Jurkat, Clone E6-1 (cell line): ENCODE data around the gene SLC11A1.

Source experiments
- DNase-seq: peaks from one replicate; pipeline ENCODE4 v3.0.0-alpha.2; 2011; ENCODE audit warnings: low read depth, low spot score
- H3K4me3 ChIP-seq: 2 replicates; pipeline ENCODE4 v1.5.1; 2011; ENCODE audit warnings: mild to moderate bottlenecking, low read length, control low read depth, moderate library complexity

SLC11A1 gene

DNA sequence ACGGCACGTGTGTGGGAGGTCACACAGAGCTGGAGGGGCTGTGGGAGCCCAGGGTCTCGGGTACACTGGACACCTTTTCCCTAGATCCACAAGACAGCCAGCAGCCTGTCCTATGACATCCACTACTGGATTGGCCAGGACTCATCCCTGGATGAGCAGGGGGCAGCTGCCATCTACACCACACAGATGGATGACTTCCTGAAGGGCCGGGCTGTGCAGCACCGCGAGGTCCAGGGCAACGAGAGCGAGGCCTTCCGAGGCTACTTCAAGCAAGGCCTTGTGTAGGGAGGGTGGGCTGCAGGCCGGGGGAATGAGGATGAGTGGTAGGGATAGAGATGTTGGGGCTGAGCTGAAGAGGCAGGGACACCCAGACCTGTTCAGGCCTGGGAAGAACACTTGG is 43.5 kb downstream of the SLC11A1 start:
- DNase-seq = no peak
- no peak overlapping the region for H3K4me3 ChIP-seq

DNA sequence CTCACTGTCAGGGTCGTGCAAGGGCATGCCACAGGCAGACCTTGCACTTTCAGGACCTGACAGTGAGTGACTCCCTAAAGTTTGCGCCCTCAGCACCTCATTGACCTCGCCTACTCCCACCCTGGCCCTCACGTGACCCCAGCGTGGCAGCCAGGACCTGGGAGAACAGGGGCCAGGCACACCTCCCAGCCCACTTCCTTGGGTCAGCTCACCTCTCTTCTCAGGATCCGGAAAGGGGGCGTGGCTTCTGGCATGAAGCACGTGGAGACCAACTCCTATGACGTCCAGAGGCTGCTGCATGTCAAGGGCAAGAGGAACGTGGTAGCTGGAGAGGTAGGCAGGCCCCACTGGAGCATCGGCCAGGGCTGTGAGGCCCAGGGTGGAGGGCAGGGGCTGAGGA is 45.7 kb downstream of the SLC11A1 start:
- no peak overlapping the region for H3K4me3 ChIP-seq
- DNase-seq = no peak

DNA sequence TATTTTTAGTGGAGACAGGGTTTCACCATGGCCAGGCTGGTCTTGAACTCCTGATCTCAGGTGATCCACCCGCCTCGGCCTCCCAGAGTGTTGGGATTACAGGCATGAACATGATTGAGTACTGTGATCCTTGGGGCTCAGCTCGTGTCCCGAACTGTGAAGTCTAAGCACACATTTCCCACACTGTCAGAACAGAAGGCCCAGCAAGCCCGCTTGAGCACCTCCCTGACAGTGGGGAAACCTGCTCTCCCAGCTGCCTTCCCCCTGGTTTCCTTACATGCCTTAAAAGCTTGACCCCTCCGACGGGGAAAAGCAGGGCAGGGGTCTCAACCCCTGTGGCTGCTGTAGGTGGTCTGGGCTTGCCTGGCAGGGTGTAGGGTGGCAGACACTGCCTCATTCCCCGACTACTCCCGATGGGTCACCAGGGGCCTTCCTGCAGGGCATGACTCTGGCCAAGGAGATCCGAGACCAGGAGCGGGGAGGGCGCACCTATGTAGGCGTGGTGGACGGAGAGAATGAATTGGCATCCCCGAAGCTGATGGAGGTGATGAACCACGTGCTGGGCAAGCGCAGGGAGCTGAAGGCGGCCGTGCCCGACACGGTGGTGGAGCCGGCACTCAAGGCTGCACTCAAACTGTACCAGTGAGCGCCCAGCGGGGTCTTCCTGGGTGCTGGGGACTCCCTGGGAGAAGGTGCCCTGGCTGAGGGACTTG is 46.9 kb downstream of the SLC11A1 start:
- H3K4me3 ChIP-seq = no peak overlapping the region
- DNase-seq = no peak

DNA sequence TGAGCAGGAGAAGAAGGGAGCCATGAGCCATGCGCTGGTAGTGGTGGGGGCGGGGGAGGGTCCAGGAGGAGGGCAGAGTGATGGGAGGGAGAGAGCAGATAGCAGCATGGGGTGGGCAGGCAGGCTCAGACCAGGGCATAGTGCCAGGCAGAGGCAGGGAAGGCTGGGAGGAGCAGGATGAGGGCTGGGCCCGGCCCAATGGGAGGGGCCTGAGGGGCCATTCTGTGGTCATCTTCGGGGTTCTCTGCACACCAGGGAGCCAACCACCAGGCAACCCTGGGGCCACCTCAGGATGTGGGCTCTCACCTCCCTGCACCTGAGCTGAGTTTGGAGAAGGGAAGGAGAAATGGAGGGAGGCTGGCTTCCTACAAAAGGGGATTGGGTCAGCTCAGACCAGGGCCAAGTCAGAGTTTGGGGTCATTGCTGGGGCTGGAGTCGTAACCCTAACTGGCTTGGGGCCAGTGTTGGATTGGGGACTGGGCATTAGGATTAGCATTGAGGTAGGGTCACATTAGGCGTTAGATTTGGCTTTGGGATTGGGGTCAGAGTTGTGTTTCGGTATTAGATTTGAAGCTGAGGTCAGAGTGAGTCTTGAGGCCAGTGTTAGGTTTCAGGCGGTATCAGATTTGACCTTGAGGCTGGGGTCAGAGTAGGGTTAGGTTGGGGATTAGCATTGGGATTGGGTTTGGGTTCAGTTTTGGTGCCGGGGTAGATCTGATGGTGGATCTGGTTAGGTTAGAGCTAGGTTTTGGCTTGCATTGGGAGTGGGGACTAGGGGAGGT is 48.0 kb downstream of the SLC11A1 start:
- no peak for DNase-seq
- no peak overlapping the region for H3K4me3 ChIP-seq

DNA sequence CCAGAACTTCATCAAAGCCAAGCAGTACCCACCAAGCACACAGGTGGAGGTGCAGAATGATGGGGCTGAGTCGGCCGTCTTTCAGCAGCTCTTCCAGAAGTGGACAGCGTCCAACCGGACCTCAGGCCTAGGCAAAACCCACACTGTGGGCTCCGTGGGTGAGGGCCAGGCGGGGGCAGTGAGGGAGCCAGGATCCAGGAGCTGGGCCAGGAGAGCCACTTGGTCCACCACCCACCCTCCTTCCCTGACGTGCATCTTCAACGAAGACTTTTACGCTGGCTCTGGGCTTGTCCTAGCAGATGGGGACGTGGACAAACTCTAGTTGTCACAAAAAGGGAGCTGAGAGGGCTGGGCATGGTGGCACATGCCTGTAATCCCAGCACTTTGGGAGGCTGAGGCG is 48.6 kb downstream of the SLC11A1 start:
- DNase-seq = no peak
- no peak overlapping the region for H3K4me3 ChIP-seq

DNA sequence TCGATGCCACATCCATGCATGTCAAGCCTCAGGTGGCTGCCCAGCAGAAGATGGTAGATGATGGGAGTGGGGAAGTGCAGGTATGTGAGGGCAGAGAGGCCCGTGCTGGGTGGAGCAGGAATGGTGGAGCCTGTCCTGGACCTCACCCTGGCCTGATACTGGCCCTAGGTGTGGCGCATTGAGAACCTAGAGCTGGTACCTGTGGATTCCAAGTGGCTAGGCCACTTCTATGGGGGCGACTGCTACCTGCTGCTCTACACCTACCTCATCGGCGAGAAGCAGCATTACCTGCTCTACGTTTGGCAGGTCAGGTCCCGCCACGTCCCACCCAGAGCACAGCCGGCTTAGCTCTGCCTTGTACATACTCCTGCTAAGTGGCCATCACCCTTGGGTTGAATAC is 49.8 kb downstream of the SLC11A1 start:
- no peak for DNase-seq
- H3K4me3 ChIP-seq = no peak overlapping the region

DNA sequence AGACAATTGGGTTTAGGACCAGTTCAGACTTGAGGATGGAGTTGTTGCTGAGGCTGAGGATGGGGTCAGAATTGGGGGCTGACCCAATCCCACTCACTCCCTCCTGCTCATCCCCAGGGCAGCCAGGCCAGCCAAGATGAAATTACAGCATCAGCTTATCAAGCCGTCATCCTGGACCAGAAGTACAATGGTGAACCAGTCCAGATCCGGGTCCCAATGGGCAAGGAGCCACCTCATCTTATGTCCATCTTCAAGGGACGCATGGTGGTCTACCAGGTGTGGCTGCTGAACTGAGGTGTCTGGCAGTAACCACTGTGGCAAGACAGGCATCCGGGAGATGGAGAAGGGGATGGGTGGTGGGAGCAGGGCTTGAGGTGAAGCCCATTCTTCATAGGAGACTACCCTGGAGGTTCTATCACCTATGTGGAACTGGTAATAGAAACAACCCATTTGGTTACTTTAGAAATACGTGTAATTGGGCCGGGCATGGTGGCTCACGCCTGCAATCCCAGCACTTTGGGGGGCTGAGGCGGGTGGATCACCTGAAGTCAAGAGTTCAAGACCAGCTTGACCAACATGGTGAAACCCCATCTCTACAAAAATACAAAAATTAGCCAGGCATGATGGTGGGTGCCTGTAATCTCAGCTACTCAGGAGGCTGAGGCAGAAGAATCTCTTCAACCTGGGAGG is 50.7 kb downstream of the SLC11A1 start:
- H3K4me3 ChIP-seq = no peak overlapping the region
- no peak for DNase-seq

DNA sequence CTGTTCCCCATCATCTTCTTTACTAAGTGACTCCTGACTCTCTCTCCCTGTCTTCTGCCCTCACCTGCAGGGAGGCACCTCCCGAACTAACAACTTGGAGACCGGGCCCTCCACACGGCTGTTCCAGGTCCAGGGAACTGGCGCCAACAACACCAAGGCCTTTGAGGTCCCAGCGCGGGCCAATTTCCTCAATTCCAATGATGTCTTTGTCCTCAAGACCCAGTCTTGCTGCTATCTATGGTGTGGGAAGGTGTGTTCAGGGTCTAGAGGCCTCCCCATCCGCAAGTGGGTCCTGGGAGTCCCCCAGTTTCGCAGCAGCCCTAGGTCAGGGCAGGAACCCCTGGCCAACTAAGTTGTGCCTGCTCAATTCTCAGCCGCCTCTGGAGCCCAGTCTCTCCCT is 52.4 kb downstream of the SLC11A1 start:
- no peak for DNase-seq
- H3K4me3 ChIP-seq = no peak overlapping the region

DNA sequence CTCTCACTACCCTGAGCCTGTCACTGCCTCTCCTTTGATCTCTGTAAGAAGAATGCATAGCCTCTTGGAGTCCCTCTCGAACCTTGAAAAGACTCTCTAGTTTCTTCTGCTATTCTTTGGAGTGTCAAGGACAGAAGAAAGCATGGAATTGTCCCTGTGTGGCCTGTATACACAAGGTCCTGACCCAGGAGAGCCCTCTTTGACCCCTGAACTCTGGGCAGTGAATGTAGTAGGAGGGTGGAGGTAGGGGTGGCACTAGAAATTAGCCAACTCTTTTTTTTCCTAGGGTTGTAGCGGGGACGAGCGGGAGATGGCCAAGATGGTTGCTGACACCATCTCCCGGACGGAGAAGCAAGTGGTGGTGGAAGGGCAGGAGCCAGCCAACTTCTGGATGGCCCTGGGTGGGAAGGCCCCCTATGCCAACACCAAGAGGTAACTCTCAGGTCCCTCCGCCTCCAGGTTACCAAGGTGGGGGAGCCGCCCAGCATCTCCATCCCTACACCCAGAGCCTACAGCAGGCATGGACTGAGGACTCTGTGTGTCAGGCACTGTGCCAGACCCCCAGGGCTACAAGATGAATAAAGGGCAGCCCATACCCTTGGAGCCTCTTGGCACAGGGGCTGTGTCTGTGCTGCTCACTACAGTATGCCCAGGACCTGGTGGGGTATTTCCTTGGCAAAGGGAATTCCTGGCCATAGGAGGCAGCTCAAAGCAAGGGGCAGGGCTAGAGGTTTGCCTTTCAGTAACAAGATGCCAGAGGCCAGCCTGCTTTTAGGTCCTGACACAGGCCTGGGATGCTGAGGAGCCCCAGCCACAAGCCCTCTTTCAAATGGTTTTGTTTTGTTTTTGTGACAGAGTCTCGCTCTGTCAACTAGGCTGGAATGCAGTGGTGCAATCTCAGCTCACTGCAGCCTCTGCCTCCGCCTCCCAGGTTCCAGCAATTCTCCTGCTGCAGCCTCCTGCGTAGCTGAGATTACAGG is 53.2 kb downstream of the SLC11A1 start:
- no peak overlapping the region for H3K4me3 ChIP-seq
- no peak for DNase-seq

DNA sequence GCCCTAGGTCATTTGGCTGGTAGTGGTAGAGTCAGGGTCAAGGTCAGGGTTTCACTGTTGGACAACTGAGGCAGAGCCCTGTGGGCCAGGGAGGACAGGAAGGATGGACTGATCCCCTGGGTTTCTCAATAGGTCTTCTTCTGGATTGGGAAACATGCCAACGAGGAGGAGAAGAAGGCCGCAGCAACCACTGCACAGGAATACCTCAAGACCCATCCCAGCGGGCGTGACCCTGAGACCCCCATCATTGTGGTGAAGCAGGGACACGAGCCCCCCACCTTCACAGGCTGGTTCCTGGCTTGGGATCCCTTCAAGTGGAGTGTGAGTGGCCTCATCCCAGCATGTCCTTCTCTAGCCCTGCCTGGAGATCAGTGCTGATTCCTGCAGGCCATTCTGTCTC is 54.9 kb downstream of the SLC11A1 start:
- H3K4me3 ChIP-seq = no peak overlapping the region

DNA sequence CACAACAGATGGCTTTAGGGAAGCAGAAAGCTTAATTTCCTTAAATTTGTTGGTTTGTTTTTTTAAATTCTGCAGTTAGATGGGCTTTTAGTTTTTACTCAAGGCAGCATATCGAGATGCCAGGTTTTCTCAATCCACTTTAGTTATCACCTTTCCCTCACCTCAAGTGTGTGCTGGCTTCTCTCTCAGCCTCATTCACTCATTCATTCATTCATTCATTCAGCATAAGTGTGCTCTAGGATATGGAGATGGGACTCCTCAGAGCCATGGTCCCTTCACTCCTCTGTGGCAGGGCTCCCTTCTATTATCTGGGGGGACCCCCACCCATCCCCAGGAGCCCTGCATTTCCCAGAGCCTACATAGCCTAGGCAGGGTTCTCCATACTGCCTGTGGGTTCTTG is 55.9 kb downstream of the SLC11A1 start:
- DNase-seq = no peak

More for the DNA sequence above, 54.9 kb downstream of the SLC11A1 start:
- no peak for DNase-seq

DNA sequence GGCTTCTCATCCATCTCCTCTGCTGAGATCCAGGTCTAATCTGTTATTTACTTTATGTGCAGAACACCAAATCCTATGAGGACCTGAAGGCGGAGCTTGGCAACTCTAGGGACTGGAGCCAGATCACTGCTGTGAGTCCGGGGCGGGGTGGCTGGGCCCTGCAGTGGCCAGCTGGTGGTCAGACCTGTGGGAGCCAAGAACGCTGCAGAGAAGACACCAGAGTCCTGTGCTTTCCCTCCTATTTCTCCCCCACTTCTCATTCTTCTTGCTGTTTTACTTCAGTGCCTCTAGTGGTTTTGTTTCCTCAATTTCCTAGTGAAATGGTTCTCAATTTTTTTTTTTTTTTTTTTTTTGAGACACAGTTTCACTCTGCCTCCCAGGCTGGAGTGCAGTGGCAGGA is 56.5 kb downstream of the SLC11A1 start:
- no peak for DNase-seq
- no peak overlapping the region for H3K4me3 ChIP-seq

More for the DNA sequence above, 55.9 kb downstream of the SLC11A1 start:
- no peak overlapping the region for H3K4me3 ChIP-seq

DNA sequence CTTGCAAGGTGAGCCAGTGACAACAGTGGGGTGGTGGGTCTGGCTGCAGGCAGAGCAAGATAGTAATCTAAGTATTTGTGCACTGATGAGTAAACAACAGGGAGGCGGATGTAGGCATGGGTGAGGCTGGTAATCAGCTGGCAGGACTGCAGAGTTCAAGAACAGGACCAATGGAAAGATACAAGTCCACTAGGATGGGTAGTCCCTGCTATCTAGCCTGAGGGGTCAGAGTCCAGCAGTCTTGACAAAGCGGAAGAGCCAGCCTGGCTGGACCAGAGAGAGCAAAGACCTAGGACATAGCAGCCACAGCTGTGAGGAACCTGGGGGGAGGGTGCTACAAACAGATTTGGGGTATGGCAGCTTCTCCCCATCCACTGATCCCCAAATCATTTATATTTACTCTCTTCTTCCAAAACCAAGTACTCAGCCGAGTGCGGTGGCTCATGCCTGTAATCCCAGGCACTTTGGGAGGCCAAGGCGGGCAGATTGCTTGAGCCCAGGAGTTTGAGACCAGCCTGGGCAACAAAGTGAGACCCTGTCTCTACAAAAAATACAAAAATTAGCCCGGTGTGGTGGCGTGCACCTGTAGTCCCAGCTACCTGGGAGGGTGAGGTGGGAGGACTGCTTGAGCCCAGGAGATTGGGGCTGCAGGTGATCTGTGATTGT is 62.8 kb downstream of the SLC11A1 start:
- no peak overlapping the region for H3K4me3 ChIP-seq
- DNase-seq = no peak

DNA sequence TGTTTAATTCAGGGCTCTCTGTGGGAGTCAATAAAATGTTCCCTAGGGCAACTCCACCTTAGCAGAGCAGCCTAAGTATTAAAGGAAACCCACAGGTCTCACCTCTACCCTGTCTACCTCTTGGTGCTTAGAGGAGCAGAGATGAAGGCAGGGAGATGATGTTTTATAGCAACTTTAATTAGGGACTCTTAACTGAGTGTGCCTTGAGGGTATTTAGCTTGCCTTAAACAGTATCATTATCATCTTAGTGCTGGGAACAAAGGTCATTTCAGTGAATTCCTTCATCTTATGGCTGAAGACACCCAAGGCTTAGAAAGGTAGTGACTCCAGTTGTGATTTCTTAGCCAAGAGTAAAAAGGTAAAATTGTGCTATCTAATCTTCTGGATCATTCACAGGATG is 63.5 kb downstream of the SLC11A1 start:
- no peak overlapping the region for H3K4me3 ChIP-seq
- no peak for DNase-seq
